ENCODE measurements around the gene LDLRAD4. TPM values are rescaled to one million over a fixed set of nuclear protein-coding genes. Genes with fewer than 3 reads are reported as not detected.

LDLRAD4 gene
- total RNA-seq: 0.24 TPM in 1 of 2 replicates, not detected in the other

GRCh38 chr18:13218368-13218991 lies at the start of gene LDLRAD4:
TSS of gene LDLRAD4 (plus strand) at chr18:13218760.

Other genes with a start within 250 kb of the LDLRAD4 start
- 26.5 and 33.2 TPM in 2 replicates for gene CEP192, start 227.4 kb upstream of the LDLRAD4 start, total RNA-seq

All from tracheal epithelial cell (primary cell).